Endometrial microvascular endothelial cells (primary cell): ENCODE data around the gene SLC35F3. TPM values are rescaled to one million over a fixed set of nuclear protein-coding genes. Genes with fewer than 3 reads are reported as not detected.

Source experiments
- in situ Hi-C: cut with HindIII; loops from 2 replicates; pipeline ENCODE4 v1.10.0; 2017; ENCODE audit warnings: low sequenced_read_pairs, low pct_unique_long_range_greater_than_20kb; ENCODE audit errors: inconsistent ontology term
- total RNA-seq: library from RNA; depleted of rRNA; stranded (reverse); fragments of >200 nt; gene quantifications from one replicate; pipeline ENCODE4 v1.2.3, GENCODE V29; 2015; ENCODE audit errors: inconsistent ontology term

Gene SLC35F3
- total RNA-seq, 1 donor from 2014 or later, result not detected

- in situ Hi-C loops, result no loop called here
Measured at GRCh38 chr1:234310460-234310817, 406.0 kb downstream of the SLC35F3 start.

- in situ Hi-C loops, result no loop called here
Measured at GRCh38 chr1:234311414-234311813, 406.9 kb downstream of the SLC35F3 start.

GRCh38 chr1:234313171-234313570 lies 408.7 kb downstream of the SLC35F3 start:
- in situ Hi-C loops, result no loop called here

- in situ Hi-C loops, result no loop called here
Measured at GRCh38 chr1:234315091-234315541, 410.6 kb downstream of the SLC35F3 start.

- in situ Hi-C loops, result no loop called here
Measured at GRCh38 chr1:234315588-234315987, 411.1 kb downstream of the SLC35F3 start.

- in situ Hi-C loops, result no loop called here
Measured at GRCh38 chr1:234316486-234316885, 412.0 kb downstream of the SLC35F3 start.

GRCh38 chr1:234316937-234317336 lies 412.5 kb downstream of the SLC35F3 start:
- in situ Hi-C loops, result no loop called here

- in situ Hi-C loops, result no loop called here
Measured at GRCh38 chr1:234320069-234320468, 415.6 kb downstream of the SLC35F3 start.

GRCh38 chr1:234320549-234320948 lies 416.1 kb downstream of the SLC35F3 start:
- in situ Hi-C loops, result no loop called here

GRCh38 chr1:234321231-234321630 lies 416.8 kb downstream of the SLC35F3 start:
- in situ Hi-C loops, result no loop called here

GRCh38 chr1:234322097-234322496 lies 417.6 kb downstream of the SLC35F3 start:
- in situ Hi-C loops, result no loop called here

GRCh38 chr1:234322979-234323378 lies 418.5 kb downstream of the SLC35F3 start:
- in situ Hi-C loops, result no loop called here

GRCh38 chr1:234324821-234325220 lies 420.3 kb downstream of the SLC35F3 start:
- in situ Hi-C loops, result no loop called here

- in situ Hi-C loops, result no loop called here
Measured at GRCh38 chr1:234325878-234326496, 421.5 kb downstream of the SLC35F3 start.

GRCh38 chr1:234326497-234327366 lies 422.3 kb downstream of the SLC35F3 start:
- in situ Hi-C loops, result no loop called here

GRCh38 chr1:234327577-234328164 lies 423.2 kb downstream of the SLC35F3 start:
- in situ Hi-C loops, result no loop called here

GRCh38 chr1:234330843-234331215 lies 426.4 kb downstream of the SLC35F3 start:
- in situ Hi-C loops, result no loop called here

GRCh38 chr1:234331507-234331906 lies 427.0 kb downstream of the SLC35F3 start:
- in situ Hi-C loops, result no loop called here

GRCh38 chr1:234336359-234336758 lies 431.9 kb downstream of the SLC35F3 start:
- in situ Hi-C loops, result no loop called here

- in situ Hi-C loops, result no loop called here
Measured at GRCh38 chr1:234337233-234337632, 432.8 kb downstream of the SLC35F3 start.
